ENCODE data around the gene VPS37C. TPM values are rescaled to one million over a fixed set of nuclear protein-coding genes. Genes with fewer than 3 reads are reported as not detected.

VPS37C gene
- total RNA-seq, 2 donors from 2014 or later = 23.0 to 32.7 TPM

DNA sequence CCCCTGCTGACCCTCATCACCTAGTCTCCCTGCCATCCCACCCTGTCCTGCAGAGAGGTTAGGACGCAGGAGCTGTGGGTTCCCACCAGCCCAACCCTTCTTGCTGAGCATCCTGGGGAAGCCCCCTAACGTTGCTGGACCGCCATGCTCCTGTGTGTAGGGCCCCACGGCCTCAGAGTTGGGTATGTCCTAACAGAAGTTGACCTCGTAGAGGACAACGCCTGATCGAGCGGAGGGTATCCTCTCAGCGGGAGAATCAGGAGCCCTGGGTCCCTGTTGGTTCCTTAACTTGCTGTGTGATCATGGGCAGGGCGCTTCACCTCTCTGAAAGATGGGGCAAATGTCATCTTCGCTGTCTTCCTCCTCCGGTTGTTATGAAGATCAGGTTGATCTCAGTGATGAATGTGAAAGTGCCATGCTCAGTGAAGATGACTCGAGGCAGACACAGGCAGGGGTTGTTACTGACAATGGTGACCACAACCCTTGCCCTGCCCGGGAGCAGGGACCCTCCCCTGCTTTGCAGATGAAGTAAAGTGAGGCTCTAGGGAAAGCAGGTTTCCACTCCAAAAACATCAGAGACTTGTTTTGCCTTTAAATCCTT, 78.2 kb downstream of the VPS37C start:
- no peaks in the 10 kb centered on the region for H3K27me3 ChIP-seq (replicated peaks; ENCODE audit: insufficient read depth)
- no peaks in the 10 kb centered on the region for H3K9me3 ChIP-seq
- H3K27ac ChIP-seq = no peak overlapping the region
- H3K4me1 ChIP-seq (ENCODE audit: control insufficient read depth in 1 of 2, low read depth in 2 of 2) = no peaks in the 10 kb centered on the region
- DNase-seq (ENCODE audit: low spot score) = no peak
- ATAC-seq (ENCODE audit: insufficient number of reproducible peaks, low FRiP score, low read depth) = no peak
- no peak overlapping the region for H3K4me3 ChIP-seq
- no peaks in the 10 kb centered on the region for H3K36me3 ChIP-seq
- TF ChIP-seq, protein P1, sequence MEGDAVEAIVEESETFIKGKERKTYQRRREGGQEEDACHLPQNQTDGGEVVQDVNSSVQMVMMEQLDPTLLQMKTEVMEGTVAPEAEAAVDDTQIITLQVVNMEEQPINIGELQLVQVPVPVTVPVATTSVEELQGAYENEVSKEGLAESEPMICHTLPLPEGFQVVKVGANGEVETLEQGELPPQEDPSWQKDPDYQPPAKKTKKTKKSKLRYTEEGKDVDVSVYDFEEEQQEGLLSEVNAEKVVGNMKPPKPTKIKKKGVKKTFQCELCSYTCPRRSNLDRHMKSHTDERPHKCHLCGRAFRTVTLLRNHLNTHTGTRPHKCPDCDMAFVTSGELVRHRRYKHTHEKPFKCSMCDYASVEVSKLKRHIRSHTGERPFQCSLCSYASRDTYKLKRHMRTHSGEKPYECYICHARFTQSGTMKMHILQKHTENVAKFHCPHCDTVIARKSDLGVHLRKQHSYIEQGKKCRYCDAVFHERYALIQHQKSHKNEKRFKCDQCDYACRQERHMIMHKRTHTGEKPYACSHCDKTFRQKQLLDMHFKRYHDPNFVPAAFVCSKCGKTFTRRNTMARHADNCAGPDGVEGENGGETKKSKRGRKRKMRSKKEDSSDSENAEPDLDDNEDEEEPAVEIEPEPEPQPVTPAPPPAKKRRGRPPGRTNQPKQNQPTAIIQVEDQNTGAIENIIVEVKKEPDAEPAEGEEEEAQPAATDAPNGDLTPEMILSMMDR (IDR thresholded peaks at IDR 0.05) = no peak

DNA sequence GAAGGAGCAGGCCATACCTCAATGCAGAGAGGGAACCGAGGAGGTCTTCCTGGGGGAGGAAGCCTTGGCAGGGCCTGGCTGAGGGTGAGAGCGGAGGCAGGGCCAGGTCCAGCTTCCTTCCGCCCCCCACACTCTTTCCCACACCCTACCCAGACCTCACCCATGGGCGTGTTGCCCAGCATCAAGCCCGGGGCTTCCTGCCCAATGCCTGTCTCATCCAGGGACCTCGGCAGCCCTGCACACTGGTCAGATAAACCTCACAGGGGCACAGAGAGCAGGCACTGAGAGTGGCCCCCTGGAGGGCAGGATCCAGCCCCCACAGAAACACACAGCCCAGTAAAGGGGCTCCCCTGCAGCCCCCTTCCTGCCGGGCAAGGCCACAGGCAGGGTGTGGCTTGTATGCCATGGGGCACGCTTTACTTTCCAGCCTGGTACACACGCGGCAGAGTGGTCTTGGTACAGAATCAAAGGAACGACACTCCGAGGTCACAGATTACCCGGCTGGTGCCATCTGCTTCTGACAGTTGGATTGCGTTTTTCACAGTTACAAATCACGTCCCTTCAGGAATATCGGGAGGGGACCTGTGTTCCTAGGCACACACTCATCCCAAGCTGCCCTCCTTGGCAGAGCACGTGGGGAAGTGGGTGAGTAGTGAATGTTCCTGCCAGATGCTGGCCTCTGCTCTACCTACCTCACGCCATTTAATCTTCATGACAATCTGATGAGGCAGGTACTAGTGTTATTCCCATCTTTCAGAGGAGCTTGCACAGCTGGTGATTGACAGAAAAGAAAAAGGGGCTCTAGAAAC, 79.0 kb downstream of the VPS37C start:
- no peaks in the 10 kb centered on the region for H3K9me3 ChIP-seq
- no peaks in the 10 kb centered on the region for H3K4me1 ChIP-seq (ENCODE audit: control insufficient read depth in 1 of 2, low read depth in 2 of 2)
- no peak overlapping the region for H3K27ac ChIP-seq
- ATAC-seq (ENCODE audit: insufficient number of reproducible peaks, low FRiP score, low read depth) (no peak), DNase-seq (ENCODE audit: low spot score) (no peak)
- no peak overlapping the region for H3K4me3 ChIP-seq
- no peaks in the 10 kb centered on the region for H3K36me3 ChIP-seq
- no peaks in the 10 kb centered on the region for H3K27me3 ChIP-seq (replicated peaks; ENCODE audit: insufficient read depth)
- TF ChIP-seq, protein P1 (IDR thresholded peaks at IDR 0.05) = no peak

DNA sequence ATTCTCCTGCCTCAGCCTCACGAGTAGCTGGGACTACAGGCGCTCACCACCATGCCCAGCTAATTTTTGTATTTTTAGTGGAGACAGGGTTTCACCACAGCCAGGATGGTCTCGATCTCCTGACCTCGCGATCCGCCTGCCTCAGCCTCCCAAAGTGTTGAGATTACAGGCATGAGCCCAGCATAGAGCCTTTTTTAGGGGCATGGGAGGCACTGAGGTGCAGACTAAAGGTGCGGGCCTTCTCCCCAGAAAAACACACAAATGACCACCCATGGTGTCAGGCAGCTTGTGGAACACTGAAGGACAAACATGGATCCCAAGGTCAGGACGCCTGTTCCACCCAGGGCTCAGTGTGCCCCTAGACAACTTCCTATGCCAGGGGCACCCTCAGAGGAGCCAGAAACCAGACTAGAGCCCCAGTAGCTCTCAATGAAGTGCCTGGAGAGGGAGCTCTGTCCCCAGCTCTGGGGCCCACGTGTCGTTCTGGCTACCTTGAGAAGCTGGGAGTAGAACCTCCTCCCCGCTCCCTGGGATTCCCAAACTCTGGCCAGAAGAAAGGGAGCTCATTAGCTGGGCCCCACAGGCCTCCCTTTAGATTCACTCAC, 80.1 kb downstream of the VPS37C start:
- TF ChIP-seq, protein P1 (IDR thresholded peaks at IDR 0.05) = no peak
- ATAC-seq (ENCODE audit: insufficient number of reproducible peaks, low FRiP score, low read depth) (no peak), DNase-seq (ENCODE audit: low spot score) (no peak)
- no peaks in the 10 kb centered on the region for H3K9me3 ChIP-seq
- H3K27ac ChIP-seq = no peak overlapping the region
- peaks cover 1 to 2% of the 10 kb centered on the region in 2 donors for H3K4me1 ChIP-seq (ENCODE audit: control insufficient read depth in 1 of 2, low read depth in 2 of 2)
- H3K36me3 ChIP-seq = no peaks in the 10 kb centered on the region
- no peak overlapping the region for H3K4me3 ChIP-seq
- no peaks in the 10 kb centered on the region for H3K27me3 ChIP-seq (replicated peaks; ENCODE audit: insufficient read depth)

DNA sequence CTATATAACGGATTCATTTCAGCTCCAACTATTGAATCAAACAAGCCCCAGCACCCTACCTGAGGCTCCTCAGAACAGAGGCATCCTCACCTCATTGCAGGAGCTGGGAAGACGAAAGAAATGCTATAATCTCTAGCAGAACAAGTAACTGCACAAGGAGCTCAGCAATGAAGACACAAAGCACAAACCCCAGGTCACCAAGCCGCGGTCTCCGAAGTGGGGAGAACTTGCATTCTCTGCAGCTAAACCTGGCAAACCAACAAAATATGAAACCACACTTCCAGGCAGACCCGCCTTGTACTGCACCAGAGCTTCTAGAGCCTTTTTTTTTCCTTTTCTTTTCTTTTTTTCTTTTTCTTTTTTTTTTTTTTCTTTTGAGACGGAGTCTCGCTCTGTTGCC, 80.7 kb downstream of the VPS37C start:
- no peak for DNase-seq (ENCODE audit: low spot score)
- ATAC-seq (ENCODE audit: insufficient number of reproducible peaks, low FRiP score, low read depth) = no peak
- TF ChIP-seq, protein P1 (IDR thresholded peaks at IDR 0.05) = no peak

More for the DNA sequence above, 80.7 kb downstream of the VPS37C start:
- Histone ChIP-seq H3K27ac (no peak overlapping the region), H3K27me3 (replicated peaks; ENCODE audit: insufficient read depth) (no peaks in the 10 kb centered on the region), H3K4me1 (ENCODE audit: control insufficient read depth in 1 of 2, low read depth in 2 of 2) (peaks cover 4 to 6% of the 10 kb centered on the region in 2 donors), H3K4me3 (no peak overlapping the region), H3K9me3 (no peaks in the 10 kb centered on the region), H3K36me3 (no peaks in the 10 kb centered on the region)

Other genes starting within 250 kb of the VPS37C start
- 100 to 1,000 TPM; 158 to 213 TPM for gene TMEM109, start 247.3 kb downstream of the VPS37C start, total RNA-seq
- 1 to 10 TPM; 7.7 to 8.4 TPM for gene TMEM132A, start 237.0 kb downstream of the VPS37C start, total RNA-seq
- gene SLC15A3, start 209.2 kb downstream of the VPS37C start, total RNA-seq = 10 to 100 TPM; 27.7 to 29.5 TPM
- gene CD6, start 189.7 kb downstream of the VPS37C start, total RNA-seq = 1 to 10 TPM; 2.2 to 3.3 TPM
- gene CD5, start 58.9 kb downstream of the VPS37C start, total RNA-seq = 1 to 10 TPM in 1 of 2 donors, not detected in 1; 1.6 TPM
- gene PGA3, start 42.1 kb upstream of the VPS37C start, total RNA-seq = 1 to 10 TPM; 1.8 to 4.3 TPM
- gene PGA4, start 60.9 kb upstream of the VPS37C start, total RNA-seq = 1 to 10 TPM in 1 of 2 donors, not detected in 1; 4.7 TPM
- gene PGA5, start 79.7 kb upstream of the VPS37C start, total RNA-seq = not detected
- 1 to 10 TPM; 1.5 to 2.3 TPM for gene VWCE, start 133.9 kb upstream of the VPS37C start, total RNA-seq
- gene DDB1, start 171.7 kb upstream of the VPS37C start, total RNA-seq = 100 to 1,000 TPM; 122 to 144 TPM
- gene TKFC, start 171.8 kb upstream of the VPS37C start, total RNA-seq = 10 to 100 TPM; 22.5 to 29.2 TPM
- 10 to 100 TPM; 37.1 to 80.8 TPM for gene CYB561A3, start 200.5 kb upstream of the VPS37C start, total RNA-seq
- 10 to 100 TPM; 49.7 to 63.5 TPM for gene TMEM138, start 200.9 kb upstream of the VPS37C start, total RNA-seq
- 10 to 100 TPM in 1 of 2 donors, 1 to 10 TPM in 1; 5.6 to 13.0 TPM for gene TMEM216, start 231.2 kb upstream of the VPS37C start, total RNA-seq

All from thoracic aorta (tissue), 2 donors.